Sigmoid colon (tissue), 7 donors: ENCODE measurements around the gene TEDC1. TPM values are rescaled to one million over a fixed set of nuclear protein-coding genes. Genes with fewer than 3 reads are reported as not detected.

Experiments used
- DNase-seq: peaks from one replicate; pipeline ENCODE4 v3.0.0-alpha.2; 2019
- H3K27ac ChIP-seq, 4 donors: fragments of 200-600 bp; sonication (generic); one replicate each; pipeline ENCODE4 v1.5.1; 2016 to 2019; ENCODE audit warnings: mild to moderate bottlenecking in 1 of 4
- H3K27me3 ChIP-seq, 3 donors: fragments of 200-600 bp; sonication (generic); one replicate each; pipeline ENCODE4 v1.5.1; 2019; ENCODE audit warnings: mild to moderate bottlenecking in 1 of 3
- H3K36me3 ChIP-seq, 4 donors: fragments of 200-600 bp; sonication (generic); one replicate each; pipeline ENCODE4 v1.5.1; 2016 to 2019
- H3K4me1 ChIP-seq, 4 donors: fragments of 200-600 bp; sonication (generic); one replicate each; pipeline ENCODE4 v1.5.1; 2017 to 2019
- H3K4me3 ChIP-seq, 4 donors: fragments of 200-600 bp; sonication (generic); one replicate each; pipeline ENCODE4 v1.5.1; 2017 to 2019; ENCODE audit warnings: mild to moderate bottlenecking in 2 of 4, moderate library complexity in 1 of 4
- H3K9me3 ChIP-seq, 4 donors: fragments of 200-600 bp in 3 of 4; sonication (generic) in 3 of 4; one replicate each; pipeline versions ENCODE4 v1.5.1 to v1.6.1; 2013 to 2019
- EP300 ChIP-seq, 4 donors: sonication (generic); formaldehyde crosslinking; IDR thresholded peaks; one replicate each; pipeline ENCODE4 v1.6.1; 2017; ENCODE audit warnings: antibody characterized with exemption in 4 of 4
- POLR2A ChIP-seq, 2 donors: fragments of 450-650 bp; IDR thresholded peaks; one replicate each; pipeline ENCODE4 v1.6.1; 2016; ENCODE audit warnings: antibody characterized with exemption in 2 of 2, mild to moderate bottlenecking in 2 of 2, moderate library complexity in 2 of 2
- POLR2AphosphoS5 ChIP-seq, 4 donors: sonication (generic); formaldehyde crosslinking; IDR thresholded peaks; one replicate each; pipeline ENCODE4 v1.6.1; 2017; ENCODE audit warnings: antibody characterized with exemption in 4 of 4
- WGBS, 2 donors: extraction: QIAGEN DNeasy Blood & Tissue Kit; methylation state at CpG; one replicate each; pipeline ENCODE4 v1.1.7; 2013; 5-methylcytosine and 5-hydroxymethylcytosine counted together
- intact Hi-C: fragments of 100-400 bp; cut with DNase I; formaldehyde crosslinking; loops from one replicate; pipeline ENCODE4 v1.15.1; 2023
- polyA plus RNA-seq, 3 donors: library from polyadenylated mRNA; stranded (reverse); fragments of 200-250 nt; gene quantifications; one replicate each; pipeline ENCODE4 v1.2.3, GENCODE V29; 2013
- total RNA-seq, 4 donors: library from RNA; depleted of rRNA; stranded (reverse); fragments of >200 nt; gene quantifications; one replicate each; pipeline ENCODE4 v1.1.0, GENCODE V29; 2016
- TF ChIP-seq, protein P1 (sequence below), 4 experiments: fragments of 450-650 bp in 3 of 4; fragments of 200-600 bp in 1 of 4; IDR thresholded peaks; one replicate each; pipeline ENCODE4 v1.5.1; 2016 to 2019; ENCODE audit warnings: antibody characterized with exemption in 4 of 4, mild to moderate bottlenecking in 3 of 4, moderate library complexity in 2 of 4
- donor health status: healthy with polysubstance abuse.
- donor health status: Bipolar disorder and iron deficiency.
- donor health status: healthy.

The TEDC1 gene
- total and polyA plus RNA-seq, 7 donors = 0.16 to 36.0 (median 5.2) TPM

DNA sequence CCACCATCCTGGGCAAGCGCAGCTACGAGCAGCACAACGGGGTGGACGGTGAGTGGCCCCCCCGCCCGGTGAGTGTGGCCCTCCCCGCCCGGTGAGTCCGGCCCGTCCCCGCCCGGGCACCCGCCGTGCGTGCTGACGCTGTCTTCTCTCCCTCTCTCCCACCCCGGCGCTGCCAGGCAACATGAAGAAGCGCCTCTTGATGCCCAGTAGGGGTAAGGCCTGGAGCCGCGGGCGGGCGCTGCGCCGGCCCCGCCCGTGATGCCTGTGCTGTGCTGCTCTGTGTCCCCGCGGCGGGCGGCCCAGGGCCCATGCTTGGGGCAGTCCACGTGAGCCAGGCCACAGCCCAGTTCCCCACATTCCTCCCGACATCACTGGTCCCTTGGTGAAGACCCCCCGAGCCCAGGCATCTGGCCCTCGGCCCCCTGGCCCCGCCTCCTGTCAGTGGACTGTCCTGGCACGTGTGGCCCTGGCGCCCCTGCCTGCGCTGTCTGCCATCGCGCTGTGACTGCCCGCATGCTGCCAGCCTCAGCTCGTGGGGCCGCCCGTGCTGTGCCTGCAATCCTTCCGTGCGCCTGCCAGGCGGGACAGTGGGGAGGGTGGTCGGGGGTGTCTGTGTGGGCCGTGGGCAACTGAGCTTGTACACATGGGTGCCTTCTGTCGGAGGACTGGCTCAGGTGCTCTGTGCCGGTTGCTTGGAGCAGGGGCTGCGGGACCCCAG is 24.4 kb upstream of the TEDC1 start:
- no peak for TF ChIP-seq POLR2AphosphoS5 (IDR thresholded peaks at IDR 0.05)
- no peak for TF ChIP-seq POLR2A (IDR thresholded peaks at IDR 0.05)
- TF ChIP-seq, protein P1, sequence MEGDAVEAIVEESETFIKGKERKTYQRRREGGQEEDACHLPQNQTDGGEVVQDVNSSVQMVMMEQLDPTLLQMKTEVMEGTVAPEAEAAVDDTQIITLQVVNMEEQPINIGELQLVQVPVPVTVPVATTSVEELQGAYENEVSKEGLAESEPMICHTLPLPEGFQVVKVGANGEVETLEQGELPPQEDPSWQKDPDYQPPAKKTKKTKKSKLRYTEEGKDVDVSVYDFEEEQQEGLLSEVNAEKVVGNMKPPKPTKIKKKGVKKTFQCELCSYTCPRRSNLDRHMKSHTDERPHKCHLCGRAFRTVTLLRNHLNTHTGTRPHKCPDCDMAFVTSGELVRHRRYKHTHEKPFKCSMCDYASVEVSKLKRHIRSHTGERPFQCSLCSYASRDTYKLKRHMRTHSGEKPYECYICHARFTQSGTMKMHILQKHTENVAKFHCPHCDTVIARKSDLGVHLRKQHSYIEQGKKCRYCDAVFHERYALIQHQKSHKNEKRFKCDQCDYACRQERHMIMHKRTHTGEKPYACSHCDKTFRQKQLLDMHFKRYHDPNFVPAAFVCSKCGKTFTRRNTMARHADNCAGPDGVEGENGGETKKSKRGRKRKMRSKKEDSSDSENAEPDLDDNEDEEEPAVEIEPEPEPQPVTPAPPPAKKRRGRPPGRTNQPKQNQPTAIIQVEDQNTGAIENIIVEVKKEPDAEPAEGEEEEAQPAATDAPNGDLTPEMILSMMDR (IDR thresholded peaks at IDR 0.05) = no peak
- no peak for TF ChIP-seq EP300 (IDR thresholded peaks at IDR 0.05)
- 91 to 94% methylated on average over 53 of the region's 53 CpGs for WGBS, 2 donors
- intact Hi-C loops = no loop called here
- Histone ChIP-seq H3K4me1 (peaks cover 0 to 21% (median 15%) of the 10 kb centered on the region in 4 donors), H3K27ac (no peak overlapping the region), H3K9me3 (no peaks in the 10 kb centered on the region), H3K27me3 (no peaks in the 10 kb centered on the region), H3K4me3 (no peak overlapping the region), H3K36me3 (peaks cover 27 to 87% (median 46%) of the 10 kb centered on the region in 4 donors)
- DNase-seq = no peak

DNA sequence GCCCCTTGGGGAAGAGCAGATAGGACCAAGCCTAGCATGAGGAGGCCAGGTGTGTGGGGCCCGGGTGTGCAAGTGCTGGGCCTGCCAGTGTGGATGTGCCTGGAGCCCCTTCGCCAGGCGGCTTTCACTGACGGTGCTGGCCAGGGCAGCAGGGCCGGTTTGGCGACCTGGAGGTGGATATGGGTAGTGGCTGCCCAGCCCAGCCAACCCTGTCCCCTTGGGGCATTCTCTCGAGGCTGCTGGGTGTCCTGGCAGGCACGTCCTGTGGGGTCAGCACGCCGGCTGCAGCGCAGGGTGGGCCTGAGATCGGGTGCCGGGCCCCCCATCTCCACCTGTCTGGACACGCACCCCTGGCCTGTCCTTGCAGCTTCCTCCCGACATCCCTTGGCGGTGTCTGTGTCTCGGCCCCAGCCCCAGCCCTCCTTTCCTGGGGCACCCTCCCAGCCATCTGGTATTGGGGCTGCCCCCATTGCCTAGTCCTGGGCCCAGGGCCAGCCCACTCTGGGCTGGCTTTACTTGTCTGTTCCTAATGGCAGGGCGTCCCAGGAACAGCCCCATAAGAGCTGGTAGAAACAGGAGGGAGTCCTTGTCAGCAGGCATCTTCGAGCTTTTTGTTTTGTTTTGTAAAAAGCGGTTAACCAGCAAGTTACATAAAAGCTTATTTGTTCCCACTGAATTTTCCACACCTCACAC is 23.7 kb upstream of the TEDC1 start:
- WGBS, 2 donors = 89 to 92% methylated on average over 20 of the region's 20 CpGs
- H3K27me3 ChIP-seq = no peaks in the 10 kb centered on the region
- no peak for DNase-seq
- peaks cover 0 to 28% (median 22%) of the 10 kb centered on the region in 4 donors for H3K4me1 ChIP-seq
- intact Hi-C loops = no loop called here
- peaks cover 27 to 80% (median 44%) of the 10 kb centered on the region in 4 donors for H3K36me3 ChIP-seq
- H3K9me3 ChIP-seq = no peaks in the 10 kb centered on the region
- peak overlapping the region in 1 of 4 donors; percentile 89 for H3K27ac ChIP-seq
- no peak overlapping the region for H3K4me3 ChIP-seq
- no peak for TF ChIP-seq EP300 (IDR thresholded peaks at IDR 0.05)
- TF ChIP-seq, protein P1 (IDR thresholded peaks at IDR 0.05) = no peak
- TF ChIP-seq POLR2AphosphoS5 (IDR thresholded peaks at IDR 0.05) = no peak
- no peak for TF ChIP-seq POLR2A (IDR thresholded peaks at IDR 0.05)

DNA sequence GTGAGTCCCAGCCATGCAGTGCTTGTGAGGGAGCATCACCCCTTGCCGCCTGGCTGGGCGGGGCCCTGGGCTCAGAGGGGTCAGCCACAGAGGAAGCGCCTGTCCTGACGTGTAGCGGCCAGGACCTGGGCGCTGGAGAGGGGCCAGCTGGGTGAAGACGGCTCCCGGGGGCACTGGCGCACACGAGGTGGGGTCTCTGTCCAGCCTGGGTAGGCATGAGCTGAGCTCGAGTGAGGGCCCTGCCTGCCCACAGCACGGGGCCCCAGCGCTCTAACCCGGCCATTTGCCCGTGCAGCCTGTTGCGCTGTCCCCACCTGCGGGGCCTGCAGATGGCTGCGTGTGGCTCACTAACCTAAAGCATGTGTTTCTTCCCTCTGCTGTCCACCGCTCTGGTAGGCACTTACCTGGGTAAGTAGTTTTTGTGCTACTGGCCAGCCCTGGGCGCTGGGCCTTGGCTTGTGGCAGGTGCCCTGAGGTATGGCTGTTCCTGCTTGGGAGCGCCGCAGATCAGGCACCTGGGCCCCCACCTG is 23.0 kb upstream of the TEDC1 start:
- H3K9me3 ChIP-seq = no peaks in the 10 kb centered on the region
- peaks cover 0 to 34% (median 28%) of the 10 kb centered on the region in 4 donors for H3K4me1 ChIP-seq
- H3K27ac ChIP-seq = peak overlapping the region in 1 of 4 donors; percentile 89
- peaks cover 27 to 74% (median 41%) of the 10 kb centered on the region in 4 donors for H3K36me3 ChIP-seq
- TF ChIP-seq POLR2A (IDR thresholded peaks at IDR 0.05) (no peak), EP300 (IDR thresholded peaks at IDR 0.05) (no peak), POLR2AphosphoS5 (IDR thresholded peaks at IDR 0.05) (no peak)
- TF ChIP-seq, protein P1 (IDR thresholded peaks at IDR 0.05) = no peak
- H3K27me3 ChIP-seq = peaks cover 0 to 5% (median 0%) of the 10 kb centered on the region in 3 donors
- 94 to 95% methylated on average over 22 of the region's 22 CpGs for WGBS, 2 donors
- DNase-seq = no peak
- intact Hi-C loops = no loop called here
- H3K4me3 ChIP-seq = no peak overlapping the region

DNA sequence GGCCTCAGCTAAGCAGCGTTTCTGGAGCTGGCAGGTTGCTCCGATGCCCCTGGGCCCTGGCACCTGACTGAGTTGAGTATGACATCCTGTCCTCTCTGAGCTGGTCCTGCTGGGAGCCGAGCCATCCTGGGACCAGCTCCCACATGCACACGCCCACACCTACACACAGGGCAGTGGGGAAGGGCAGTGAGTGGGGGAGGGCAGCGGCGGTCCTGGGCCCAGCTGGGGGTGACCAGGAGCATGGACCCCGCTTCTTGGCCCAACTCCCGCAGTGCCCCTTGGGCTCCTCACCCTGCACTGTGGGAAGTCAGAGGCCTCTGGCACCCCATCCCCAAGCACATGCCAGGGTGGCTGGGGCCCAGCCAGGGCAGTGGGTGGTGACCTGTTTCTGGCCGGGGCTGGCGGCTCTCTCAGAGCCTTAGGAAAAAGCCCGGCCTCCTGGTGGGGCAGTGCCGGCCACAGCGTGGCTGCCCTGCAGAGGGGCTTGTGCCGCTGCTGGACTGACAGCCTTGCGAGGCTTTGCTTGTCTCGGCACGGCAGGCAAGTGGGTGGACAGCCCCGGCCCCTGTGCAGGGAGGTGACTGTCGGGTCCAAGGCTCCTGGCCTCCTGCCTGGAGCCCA is 22.3 kb upstream of the TEDC1 start:
- Histone ChIP-seq H3K27me3 (peaks cover 0 to 12% (median 0%) of the 10 kb centered on the region in 3 donors), H3K27ac (peak overlapping the region in 2 of 4 donors; percentile 10 to 89), H3K4me3 (no peak overlapping the region), H3K4me1 (peaks cover 0 to 41% (median 36%) of the 10 kb centered on the region in 4 donors), H3K36me3 (peaks cover 23 to 67% (median 34%) of the 10 kb centered on the region in 4 donors), H3K9me3 (no peaks in the 10 kb centered on the region)
- TF ChIP-seq, protein P1 (IDR thresholded peaks at IDR 0.05) = no peak
- TF ChIP-seq POLR2AphosphoS5 (IDR thresholded peaks at IDR 0.05) (no peak), POLR2A (IDR thresholded peaks at IDR 0.05) (no peak), EP300 (IDR thresholded peaks at IDR 0.05) (no peak)
- DNase-seq = no peak
- 86 to 92% methylated on average over 19 of the region's 19 CpGs for WGBS, 2 donors
- intact Hi-C loops = no loop called here
